ENCODE results near the gene CHAMP1. TPM values are rescaled to one million over a fixed set of nuclear protein-coding genes. Genes with fewer than 3 reads are reported as not detected.
A peak's percentile ranks its signal among the peaks of the same experiment; 100 is the strongest.

Gene CHAMP1
- total and polyA plus RNA-seq, 2 of the 13 experiments (the other 11 are each of a cell fraction or from before 2014, with no cell fraction given): 8.4 to 9.7 TPM

GRCh38 chr13:114314074-114314912 lies at the start of gene CHAMP1 (continued):
- TF ChIP-seq, protein P1, sequence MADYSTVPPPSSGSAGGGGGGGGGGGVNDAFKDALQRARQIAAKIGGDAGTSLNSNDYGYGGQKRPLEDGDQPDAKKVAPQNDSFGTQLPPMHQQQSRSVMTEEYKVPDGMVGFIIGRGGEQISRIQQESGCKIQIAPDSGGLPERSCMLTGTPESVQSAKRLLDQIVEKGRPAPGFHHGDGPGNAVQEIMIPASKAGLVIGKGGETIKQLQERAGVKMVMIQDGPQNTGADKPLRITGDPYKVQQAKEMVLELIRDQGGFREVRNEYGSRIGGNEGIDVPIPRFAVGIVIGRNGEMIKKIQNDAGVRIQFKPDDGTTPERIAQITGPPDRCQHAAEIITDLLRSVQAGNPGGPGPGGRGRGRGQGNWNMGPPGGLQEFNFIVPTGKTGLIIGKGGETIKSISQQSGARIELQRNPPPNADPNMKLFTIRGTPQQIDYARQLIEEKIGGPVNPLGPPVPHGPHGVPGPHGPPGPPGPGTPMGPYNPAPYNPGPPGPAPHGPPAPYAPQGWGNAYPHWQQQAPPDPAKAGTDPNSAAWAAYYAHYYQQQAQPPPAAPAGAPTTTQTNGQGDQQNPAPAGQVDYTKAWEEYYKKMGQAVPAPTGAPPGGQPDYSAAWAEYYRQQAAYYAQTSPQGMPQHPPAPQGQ (CRISPR knock-in tag; IDR thresholded peaks at IDR 0.05; ENCODE audit: borderline replicate concordance): no peak
- TF ChIP-seq CHD2 (IDR thresholded peaks at IDR 0.05; ENCODE audit: low read depth, low read length): peak; percentile 81
- peak; percentile 99 for TF ChIP-seq RBFOX2 (IDR thresholded peaks at IDR 0.05; ENCODE audit: low read depth, low read length)
- TF ChIP-seq ONECUT2 (CRISPR knock-in tag; IDR thresholded peaks at IDR 0.05): no peak
- TF ChIP-seq, protein P2, sequence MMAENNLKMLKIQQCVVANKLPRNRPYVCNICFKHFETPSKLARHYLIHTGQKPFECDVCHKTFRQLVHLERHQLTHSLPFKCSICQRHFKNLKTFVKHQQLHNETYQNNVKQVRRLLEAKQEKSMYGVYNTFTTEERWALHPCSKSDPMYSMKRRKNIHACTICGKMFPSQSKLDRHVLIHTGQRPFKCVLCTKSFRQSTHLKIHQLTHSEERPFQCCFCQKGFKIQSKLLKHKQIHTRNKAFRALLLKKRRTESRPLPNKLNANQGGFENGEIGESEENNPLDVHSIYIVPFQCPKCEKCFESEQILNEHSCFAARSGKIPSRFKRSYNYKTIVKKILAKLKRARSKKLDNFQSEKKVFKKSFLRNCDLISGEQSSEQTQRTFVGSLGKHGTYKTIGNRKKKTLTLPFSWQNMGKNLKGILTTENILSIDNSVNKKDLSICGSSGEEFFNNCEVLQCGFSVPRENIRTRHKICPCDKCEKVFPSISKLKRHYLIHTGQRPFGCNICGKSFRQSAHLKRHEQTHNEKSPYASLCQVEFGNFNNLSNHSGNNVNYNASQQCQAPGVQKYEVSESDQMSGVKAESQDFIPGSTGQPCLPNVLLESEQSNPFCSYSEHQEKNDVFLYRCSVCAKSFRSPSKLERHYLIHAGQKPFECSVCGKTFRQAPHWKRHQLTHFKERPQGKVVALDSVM (CRISPR knock-in tag; IDR thresholded peaks at IDR 0.05): peak; percentile 75; the same call in 1 of the 2 replicates
- TF ChIP-seq, protein P3, sequence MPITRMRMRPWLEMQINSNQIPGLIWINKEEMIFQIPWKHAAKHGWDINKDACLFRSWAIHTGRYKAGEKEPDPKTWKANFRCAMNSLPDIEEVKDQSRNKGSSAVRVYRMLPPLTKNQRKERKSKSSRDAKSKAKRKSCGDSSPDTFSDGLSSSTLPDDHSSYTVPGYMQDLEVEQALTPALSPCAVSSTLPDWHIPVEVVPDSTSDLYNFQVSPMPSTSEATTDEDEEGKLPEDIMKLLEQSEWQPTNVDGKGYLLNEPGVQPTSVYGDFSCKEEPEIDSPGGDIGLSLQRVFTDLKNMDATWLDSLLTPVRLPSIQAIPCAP (CRISPR knock-in tag; IDR thresholded peaks at IDR 0.05; ENCODE audit: low read depth): no peak
- no peak for TF ChIP-seq ZNF775 (CRISPR knock-in tag; IDR thresholded peaks at IDR 0.05; ENCODE audit: borderline replicate concordance)
- no peak for TF ChIP-seq CBFB (CRISPR knock-in tag; IDR thresholded peaks at IDR 0.05)
- peak; percentile 34; the same call in 1 of the 2 replicates for TF ChIP-seq ELF1 (CRISPR knock-in tag; IDR thresholded peaks at IDR 0.05)
- no peak for TF ChIP-seq ZNF644 (CRISPR knock-in tag; IDR thresholded peaks at IDR 0.05; ENCODE audit: low read depth)
- TF ChIP-seq, protein P4, sequence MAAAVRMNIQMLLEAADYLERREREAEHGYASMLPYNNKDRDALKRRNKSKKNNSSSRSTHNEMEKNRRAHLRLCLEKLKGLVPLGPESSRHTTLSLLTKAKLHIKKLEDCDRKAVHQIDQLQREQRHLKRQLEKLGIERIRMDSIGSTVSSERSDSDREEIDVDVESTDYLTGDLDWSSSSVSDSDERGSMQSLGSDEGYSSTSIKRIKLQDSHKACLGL (CRISPR knock-in tag; IDR thresholded peaks at IDR 0.05): peak; percentile 88
- no peak for TF ChIP-seq ZNF605 (CRISPR knock-in tag; IDR thresholded peaks at IDR 0.05)
- no peak for TF ChIP-seq PPARG (CRISPR knock-in tag; conservative IDR thresholded peaks at IDR 0.05)
- peak; percentile 87 for TF ChIP-seq TOPORS (CRISPR knock-in tag; IDR thresholded peaks at IDR 0.05)
- TF ChIP-seq PAX8 (CRISPR knock-in tag; IDR thresholded peaks at IDR 0.05; ENCODE audit: borderline replicate concordance): peak; percentile 80; the same call in 1 of the 2 replicates
- peak; percentile 100 for TF ChIP-seq ATF7-NPFF (CRISPR knock-in tag; IDR thresholded peaks at IDR 0.05; ENCODE audit: low read depth)
- TF ChIP-seq ZFYVE20 (CRISPR knock-in tag; IDR thresholded peaks at IDR 0.05; ENCODE audit: borderline replicate concordance, low read depth): peak; percentile 87
- TF ChIP-seq DR1 (CRISPR knock-in tag; IDR thresholded peaks at IDR 0.05): peak; percentile 43; the same call in 1 of the 2 replicates
- TF ChIP-seq ZNF343 (CRISPR knock-in tag; IDR thresholded peaks at IDR 0.05): peak; percentile 7; the same call in 1 of the 2 replicates
- no peak for TF ChIP-seq ZNF83 (CRISPR knock-in tag; IDR thresholded peaks at IDR 0.05; ENCODE audit: borderline replicate concordance)
- peak; percentile 89 for TF ChIP-seq SP4 (CRISPR knock-in tag; IDR thresholded peaks at IDR 0.05)
- no peak for TF ChIP-seq HMG20A (CRISPR knock-in tag; IDR thresholded peaks at IDR 0.05; ENCODE audit: borderline replicate concordance)
- TF ChIP-seq ZNF891 (CRISPR knock-in tag; IDR thresholded peaks at IDR 0.05): no peak
- peak; percentile 49; the same call in 1 of the 2 replicates for TF ChIP-seq GATAD1 (CRISPR knock-in tag; IDR thresholded peaks at IDR 0.05)
- no peak for TF ChIP-seq ZFP36 (IDR thresholded peaks at IDR 0.05; ENCODE audit: borderline replicate concordance, low read depth, low read length, partially characterized antibody)
